ENCODE measurements around the gene ZNF532. TPM values are rescaled to one million over a fixed set of nuclear protein-coding genes. Genes with fewer than 3 reads are reported as not detected.

ZNF532 gene
- total and polyA plus RNA-seq, 4 experiments from 2014 or later: 1.1 to 9.2 (median 7.8) TPM; not detected in 1

DNA sequence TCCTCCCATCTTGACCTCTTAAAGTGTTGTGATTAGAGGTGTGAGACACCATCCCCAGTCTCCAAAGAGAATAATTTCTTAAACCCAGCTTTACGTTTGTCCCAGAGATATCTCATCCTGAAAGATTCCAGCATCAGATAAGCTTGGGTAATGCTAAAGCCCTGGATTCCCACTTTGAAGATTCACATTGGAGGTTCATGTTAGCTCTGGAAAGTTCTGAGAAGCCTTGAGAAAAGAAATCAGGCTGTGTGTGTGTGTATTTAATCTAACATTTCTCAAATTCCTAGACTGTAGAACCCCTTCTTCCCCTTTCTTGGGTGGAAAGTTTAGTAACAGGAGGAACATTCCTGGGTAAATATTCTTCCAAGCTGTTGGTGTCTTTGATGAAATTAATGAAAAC, 18.0 kb downstream of the ZNF532 start:
- CTCF ChIA-PET (ENCODE audit: partially characterized antibody): interaction anchor here (0.6 kb wide), 1 partner anchor 1717 kb away, joined by 4 read pairs; no protein-coding TSS in a partner anchor
- peaks cover 7 to 14% (median 11%) of the 10 kb centered on the region in 4 donors for H3K4me1 Mint-ChIP-seq
- Histone ChIP-seq H3K36me3 (ENCODE audit: insufficient read depth, low read length) (no peaks in the 10 kb centered on the region), H3K9me3 (ENCODE audit: control insufficient read depth in 1 of 2, low read length in 2 of 2) (no peaks in the 10 kb centered on the region), H3K27me3 (ENCODE audit: insufficient read depth, low read length) (no peaks in the 10 kb centered on the region), H3K27ac (ENCODE audit: low read depth, low read length) (no peak overlapping the region), H3K4me1 (ENCODE audit: insufficient read depth, low read length) (peaks cover 9% of the 10 kb centered on the region), H3K4me3 (ENCODE audit: low read length in 2 of 2) (no peak overlapping the region)
- no peak overlapping the region for H3K4me3 Mint-ChIP-seq
- no peak overlapping the region for H3K27ac Mint-ChIP-seq
- H3K9me3 Mint-ChIP-seq: peaks cover 0 to under 1% (median 0%) of the 10 kb centered on the region in 8 donors
- DNase-seq: no peak
- intact Hi-C loops (cut with micrococcal nuclease): no loop called here
- no peaks in the 10 kb centered on the region for H3K36me3 Mint-ChIP-seq
- peaks cover 0 to 10% of the 10 kb centered on the region in 2 donors for H3K27me3 Mint-ChIP-seq
- POLR2A ChIA-PET (ENCODE audit: partially characterized antibody): no interaction called here

DNA sequence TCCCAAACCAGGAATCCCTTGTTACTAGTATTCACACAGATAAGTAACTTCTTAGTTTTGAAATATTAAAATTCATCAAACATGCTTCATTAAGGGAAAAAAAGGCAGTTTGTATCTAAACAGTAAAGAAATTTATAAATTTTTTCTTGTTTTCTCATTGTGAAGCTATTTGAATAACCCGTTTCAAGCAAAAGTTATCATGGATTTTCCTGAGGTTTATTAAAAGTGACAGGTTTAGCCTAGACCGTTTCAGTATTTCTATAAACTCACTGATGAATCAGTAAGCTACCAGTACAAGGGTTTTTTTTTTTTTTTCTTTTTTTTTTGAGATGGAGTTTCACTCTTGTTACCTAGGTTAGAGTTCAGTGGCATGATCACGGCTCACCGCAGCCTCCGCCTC, 20.0 kb downstream of the ZNF532 start:
- Mint-ChIP-seq H3K36me3 (no peaks in the 10 kb centered on the region), H3K9me3 (no peaks in the 10 kb centered on the region), H3K27me3 (peaks cover 0 to 12% of the 10 kb centered on the region in 2 donors), H3K4me3 (no peak overlapping the region), H3K4me1 (peaks cover 7 to 16% (median 12%) of the 10 kb centered on the region in 4 donors), H3K27ac (no peak overlapping the region)
- ChIA-PET POLR2A (ENCODE audit: partially characterized antibody) (interaction anchor here (0.6 kb wide), 1 partner anchor 16 kb away, joined by 3 read pairs; no protein-coding TSS in a partner anchor), CTCF (ENCODE audit: partially characterized antibody) (interaction anchor here (0.7 kb wide), 1 partner anchor 38 kb away, joined by 3 read pairs; no protein-coding TSS in a partner anchor)
- Histone ChIP-seq H3K27ac (ENCODE audit: low read depth, low read length) (no peak overlapping the region), H3K9me3 (ENCODE audit: control insufficient read depth in 1 of 2, low read length in 2 of 2) (no peaks in the 10 kb centered on the region), H3K4me1 (ENCODE audit: insufficient read depth, low read length) (peaks cover 12% of the 10 kb centered on the region), H3K36me3 (ENCODE audit: insufficient read depth, low read length) (no peaks in the 10 kb centered on the region), H3K4me3 (ENCODE audit: low read length in 2 of 2) (no peak overlapping the region), H3K27me3 (ENCODE audit: insufficient read depth, low read length) (no peaks in the 10 kb centered on the region)
- intact Hi-C loops (cut with micrococcal nuclease): no loop called here
- DNase-seq: no peak

DNA sequence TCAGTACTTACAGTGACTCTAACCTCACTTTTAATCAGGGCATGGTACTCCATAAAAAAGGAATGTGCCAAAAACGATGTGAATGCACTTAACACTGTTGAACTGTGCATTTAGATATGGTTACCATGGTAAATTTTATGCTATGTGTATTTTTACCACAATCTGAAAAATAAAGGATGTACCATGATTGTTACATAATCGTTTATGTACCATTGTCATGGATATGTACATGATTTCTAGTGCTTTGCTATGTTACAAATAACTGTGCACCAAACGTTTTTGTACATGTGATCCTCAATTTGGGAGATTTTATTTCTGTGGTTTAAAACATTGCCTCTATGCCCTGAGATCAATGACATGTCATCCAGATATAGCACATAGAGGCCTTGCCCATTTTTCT, 21.8 kb downstream of the ZNF532 start:
- ChIA-PET POLR2A (ENCODE audit: partially characterized antibody) (no interaction called here), CTCF (ENCODE audit: partially characterized antibody) (no interaction called here)
- intact Hi-C loops (cut with micrococcal nuclease): no loop called here

DNA sequence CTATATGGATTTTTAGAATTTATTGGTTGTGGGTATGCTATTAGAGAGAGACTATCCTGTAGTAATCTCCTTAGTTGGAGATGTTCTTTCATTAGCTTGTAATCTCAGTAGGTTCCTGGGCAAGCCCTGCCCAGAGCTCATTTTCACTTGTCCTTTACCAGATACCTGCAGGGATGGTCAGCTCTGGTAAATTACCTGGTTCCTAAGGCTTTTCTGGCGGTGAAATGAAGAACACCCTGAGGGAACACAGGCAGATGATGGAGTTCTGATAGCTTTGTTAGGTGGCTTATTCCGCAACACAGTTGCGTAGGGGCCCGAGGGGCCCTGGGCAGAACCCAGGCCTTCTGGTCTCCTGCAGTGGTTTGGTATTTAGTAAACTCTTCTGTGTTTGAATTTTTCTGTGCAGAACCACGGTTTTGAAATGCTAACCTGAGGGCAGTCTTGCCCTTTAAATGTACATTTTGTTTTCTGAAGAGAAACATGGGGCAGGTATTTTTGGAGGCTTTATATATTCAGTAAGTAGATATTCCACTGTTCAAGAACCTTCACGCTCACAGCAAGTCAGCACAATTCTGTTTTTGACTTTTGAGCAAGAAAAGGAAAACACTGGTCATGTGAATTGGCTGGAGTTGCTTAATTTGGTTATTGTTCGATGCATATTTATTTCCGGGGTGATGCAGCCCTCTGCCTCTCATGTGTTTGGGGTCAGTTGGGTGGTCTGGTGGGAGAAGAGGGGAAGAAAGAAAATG, 22.4 kb downstream of the ZNF532 start:
- no peak overlapping the region for H3K4me3 ChIP-seq (ENCODE audit: low read length in 2 of 2)
- H3K27me3 ChIP-seq (ENCODE audit: insufficient read depth, low read length): no peaks in the 10 kb centered on the region
- H3K36me3 ChIP-seq (ENCODE audit: insufficient read depth, low read length): no peaks in the 10 kb centered on the region
- ChIA-PET POLR2A (ENCODE audit: partially characterized antibody) (no interaction called here), CTCF (ENCODE audit: partially characterized antibody) (no interaction called here)
- DNase-seq: no peak
- no peaks in the 10 kb centered on the region for H3K9me3 Mint-ChIP-seq
- H3K4me1 Mint-ChIP-seq: peaks cover 9 to 16% (median 12%) of the 10 kb centered on the region in 4 donors
- H3K4me3 Mint-ChIP-seq: peak overlapping the region in 2 of 8 donors; percentile 12 to 41
- peaks cover 12% of the 10 kb centered on the region for H3K4me1 ChIP-seq (ENCODE audit: insufficient read depth, low read length)
- intact Hi-C loops (cut with micrococcal nuclease): no loop called here
- H3K9me3 ChIP-seq (ENCODE audit: control insufficient read depth in 1 of 2, low read length in 2 of 2): no peaks in the 10 kb centered on the region
- peak overlapping the region in 2 of 7 donors; percentile 3 to 22 for H3K27ac Mint-ChIP-seq
- H3K36me3 Mint-ChIP-seq: no peaks in the 10 kb centered on the region
- peaks cover 0 to 13% of the 10 kb centered on the region in 2 donors for H3K27me3 Mint-ChIP-seq
- no peak overlapping the region for H3K27ac ChIP-seq (ENCODE audit: low read depth, low read length)

More for the DNA sequence above, 21.8 kb downstream of the ZNF532 start:
- no peaks in the 10 kb centered on the region for H3K36me3 ChIP-seq (ENCODE audit: insufficient read depth, low read length)
- Mint-ChIP-seq H3K4me3 (no peak overlapping the region), H3K27ac (no peak overlapping the region), H3K27me3 (peaks cover 0 to 13% of the 10 kb centered on the region in 2 donors), H3K9me3 (no peaks in the 10 kb centered on the region), H3K36me3 (no peaks in the 10 kb centered on the region), H3K4me1 (peaks cover 7 to 16% (median 12%) of the 10 kb centered on the region in 4 donors)
- no peak overlapping the region for H3K4me3 ChIP-seq (ENCODE audit: low read length in 2 of 2)
- peaks cover 12% of the 10 kb centered on the region for H3K4me1 ChIP-seq (ENCODE audit: insufficient read depth, low read length)
- H3K27me3 ChIP-seq (ENCODE audit: insufficient read depth, low read length): no peaks in the 10 kb centered on the region
- no peak overlapping the region for H3K27ac ChIP-seq (ENCODE audit: low read depth, low read length)
- H3K9me3 ChIP-seq (ENCODE audit: control insufficient read depth in 1 of 2, low read length in 2 of 2): no peaks in the 10 kb centered on the region
- no peak for DNase-seq

DNA sequence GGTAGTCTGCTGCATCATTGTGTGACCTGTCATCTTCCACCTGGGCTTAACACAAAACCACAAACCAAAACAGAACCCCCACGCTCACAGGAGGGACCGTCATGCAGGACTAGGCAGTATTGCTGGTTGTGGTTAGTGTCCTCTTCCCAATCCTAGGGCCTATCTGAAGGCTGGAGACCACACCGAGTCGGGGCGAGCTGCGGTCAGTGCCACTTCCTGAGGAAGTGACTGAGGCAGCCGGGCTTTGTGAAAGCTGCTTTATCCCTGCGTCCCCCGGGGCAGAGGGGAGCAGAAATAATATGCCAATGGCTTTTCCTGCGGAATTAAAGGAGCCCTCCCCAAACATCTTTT, 22.9 kb downstream of the ZNF532 start:
- POLR2A ChIA-PET (ENCODE audit: partially characterized antibody): no interaction called here
- Mint-ChIP-seq H3K4me1 (peaks cover 9 to 16% (median 12%) of the 10 kb centered on the region in 4 donors), H3K27ac (peak overlapping the region in 1 of 7 donors; percentile 22), H3K27me3 (peaks cover 0 to 14% of the 10 kb centered on the region in 2 donors), H3K9me3 (no peaks in the 10 kb centered on the region), H3K36me3 (no peaks in the 10 kb centered on the region), H3K4me3 (peak overlapping the region in 3 of 8 donors; percentile 12 to 41 (median 24))
- DNase-seq: no peak
- no peaks in the 10 kb centered on the region for H3K27me3 ChIP-seq (ENCODE audit: insufficient read depth, low read length)
- H3K36me3 ChIP-seq (ENCODE audit: insufficient read depth, low read length): no peaks in the 10 kb centered on the region
- CTCF ChIA-PET (ENCODE audit: partially characterized antibody): no interaction called here
- intact Hi-C loops (cut with micrococcal nuclease): no loop called here
- peaks cover 12% of the 10 kb centered on the region for H3K4me1 ChIP-seq (ENCODE audit: insufficient read depth, low read length)
- no peak overlapping the region for H3K4me3 ChIP-seq (ENCODE audit: low read length in 2 of 2)
- H3K27ac ChIP-seq (ENCODE audit: low read depth, low read length): no peak overlapping the region
- no peaks in the 10 kb centered on the region for H3K9me3 ChIP-seq (ENCODE audit: control insufficient read depth in 1 of 2, low read length in 2 of 2)

DNA sequence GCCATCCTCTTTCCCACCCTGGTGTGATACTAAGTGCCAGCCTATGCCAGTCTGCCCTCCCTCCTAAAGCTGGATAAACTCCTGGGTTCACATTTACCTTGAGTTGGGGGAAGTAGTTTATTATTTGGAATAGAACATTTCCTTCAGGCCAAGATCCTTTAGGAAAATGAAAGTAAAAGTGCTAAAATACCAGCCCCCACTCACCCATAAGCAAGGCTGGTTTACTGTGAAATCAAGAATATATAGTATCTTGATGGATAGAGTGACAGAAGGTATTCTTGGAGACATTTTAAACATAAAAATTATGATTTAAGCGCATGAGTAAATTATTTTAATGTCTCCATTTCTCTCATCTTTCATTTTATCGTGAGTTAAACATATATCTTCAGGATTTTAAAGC, 27.1 kb downstream of the ZNF532 start:
- no peaks in the 10 kb centered on the region for H3K9me3 ChIP-seq (ENCODE audit: control insufficient read depth in 1 of 2, low read length in 2 of 2)
- intact Hi-C loops (cut with micrococcal nuclease): no loop called here
- Mint-ChIP-seq H3K9me3 (no peaks in the 10 kb centered on the region), H3K4me1 (peaks cover 13 to 25% (median 18%) of the 10 kb centered on the region in 4 donors), H3K36me3 (peaks cover 0 to 4% of the 10 kb centered on the region in 2 donors), H3K4me3 (no peak overlapping the region), H3K27ac (no peak overlapping the region), H3K27me3 (peaks cover 4 to 12% of the 10 kb centered on the region in 2 donors)
- no peaks in the 10 kb centered on the region for H3K36me3 ChIP-seq (ENCODE audit: insufficient read depth, low read length)
- H3K27me3 ChIP-seq (ENCODE audit: insufficient read depth, low read length): no peaks in the 10 kb centered on the region
- no peak overlapping the region for H3K4me3 ChIP-seq (ENCODE audit: low read length in 2 of 2)
- CTCF ChIA-PET (ENCODE audit: partially characterized antibody): no interaction called here
- POLR2A ChIA-PET (ENCODE audit: partially characterized antibody): no interaction called here
- peaks cover 19% of the 10 kb centered on the region for H3K4me1 ChIP-seq (ENCODE audit: insufficient read depth, low read length)
- no peak overlapping the region for H3K27ac ChIP-seq (ENCODE audit: low read depth, low read length)
- no peak for DNase-seq

DNA sequence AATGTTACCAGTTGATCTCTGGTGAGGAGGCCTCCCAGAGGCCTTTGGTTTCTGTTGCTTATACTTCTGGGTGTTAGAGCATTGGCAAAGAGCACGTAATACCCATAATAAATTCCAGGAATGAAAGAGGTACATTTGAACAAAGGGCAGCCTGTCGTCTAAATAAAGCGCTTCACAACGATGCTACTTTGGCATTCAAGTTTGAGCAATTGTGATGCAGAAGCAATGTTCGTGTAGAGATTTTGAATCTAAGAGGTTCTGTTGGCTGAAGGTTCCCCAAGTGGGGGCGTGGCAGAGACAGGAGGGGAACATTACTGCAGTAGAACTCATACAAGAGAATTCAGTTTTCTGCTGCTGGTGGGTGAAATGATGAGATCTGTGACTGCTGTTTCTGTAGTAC, 27.8 kb downstream of the ZNF532 start:
- H3K27me3 Mint-ChIP-seq: peaks cover 4 to 9% of the 10 kb centered on the region in 2 donors
- ChIA-PET POLR2A (ENCODE audit: partially characterized antibody) (no interaction called here), CTCF (ENCODE audit: partially characterized antibody) (no interaction called here)
- H3K4me1 Mint-ChIP-seq: peaks cover 9 to 18% (median 14%) of the 10 kb centered on the region in 4 donors
- peaks cover 16% of the 10 kb centered on the region for H3K4me1 ChIP-seq (ENCODE audit: insufficient read depth, low read length)
- intact Hi-C loops (cut with micrococcal nuclease): no loop called here
- no peak for DNase-seq
- H3K9me3 ChIP-seq (ENCODE audit: control insufficient read depth in 1 of 2, low read length in 2 of 2): no peaks in the 10 kb centered on the region
- no peaks in the 10 kb centered on the region for H3K9me3 Mint-ChIP-seq
- H3K36me3 ChIP-seq (ENCODE audit: insufficient read depth, low read length): no peaks in the 10 kb centered on the region
- H3K4me3 Mint-ChIP-seq: no peak overlapping the region
- H3K27ac ChIP-seq (ENCODE audit: low read depth, low read length): no peak overlapping the region
- H3K27me3 ChIP-seq (ENCODE audit: insufficient read depth, low read length): no peaks in the 10 kb centered on the region
- peaks cover 0 to 4% of the 10 kb centered on the region in 2 donors for H3K36me3 Mint-ChIP-seq
- no peak overlapping the region for H3K27ac Mint-ChIP-seq
- no peak overlapping the region for H3K4me3 ChIP-seq (ENCODE audit: low read length in 2 of 2)

All from CD4-positive, alpha-beta memory T cell (primary cell).